ENCODE results near the gene SNAPC2.

The SNAPC2 gene, protein sequence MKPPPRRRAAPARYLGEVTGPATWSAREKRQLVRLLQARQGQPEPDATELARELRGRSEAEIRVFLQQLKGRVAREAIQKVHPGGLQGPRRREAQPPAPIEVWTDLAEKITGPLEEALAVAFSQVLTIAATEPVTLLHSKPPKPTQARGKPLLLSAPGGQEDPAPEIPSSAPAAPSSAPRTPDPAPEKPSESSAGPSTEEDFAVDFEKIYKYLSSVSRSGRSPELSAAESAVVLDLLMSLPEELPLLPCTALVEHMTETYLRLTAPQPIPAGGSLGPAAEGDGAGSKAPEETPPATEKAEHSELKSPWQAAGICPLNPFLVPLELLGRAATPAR

DNA sequence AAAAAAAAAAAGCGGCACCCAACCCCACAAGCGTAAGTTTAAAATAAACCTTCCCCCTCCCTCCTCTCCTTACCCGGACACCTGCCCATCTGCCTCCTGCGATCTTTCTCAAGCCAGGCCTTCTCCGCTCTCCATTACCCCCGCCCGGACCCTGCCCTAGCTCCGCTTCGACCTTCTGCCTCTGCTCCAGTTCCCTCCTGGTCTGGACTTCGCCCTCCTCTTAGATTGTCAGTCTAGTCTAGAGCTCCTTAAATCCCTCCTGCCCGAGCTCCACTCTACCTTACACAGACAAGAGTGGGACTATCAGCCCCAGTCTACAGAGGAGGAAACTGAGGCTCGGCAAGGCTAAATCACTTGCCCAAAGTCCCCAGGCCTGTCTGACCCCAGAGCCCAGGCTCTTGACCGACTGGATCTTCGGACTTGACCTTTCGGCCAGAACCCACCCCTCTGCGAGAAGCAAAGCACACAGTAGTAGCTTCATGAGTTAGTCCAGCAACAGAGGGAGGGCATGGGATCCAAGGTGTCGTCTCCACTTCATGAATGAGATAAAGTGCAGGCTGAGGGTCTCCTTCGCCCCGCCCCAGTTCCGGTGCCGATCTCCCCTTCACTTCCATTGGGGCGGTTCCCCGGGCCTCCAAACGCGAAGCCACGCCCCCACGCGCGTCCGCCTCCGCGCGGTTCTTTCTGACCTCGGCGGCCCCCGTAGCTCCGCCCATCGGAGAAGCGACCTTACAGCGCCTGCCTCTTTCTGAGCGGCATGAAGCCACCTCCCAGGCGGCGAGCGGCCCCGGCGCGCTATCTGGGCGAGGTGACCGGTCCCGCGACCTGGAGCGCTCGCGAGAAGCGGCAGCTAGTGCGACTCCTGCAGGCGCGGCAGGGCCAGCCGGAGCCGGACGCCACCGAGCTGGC, at the start of gene SNAPC2:
TSS of gene SNAPC2 (plus strand) at position 729 of the 909 bp plus-strand sequence. CDS start at position 758, 29 bp downstream.
- peak; percentile 93 for DNase-seq (ENCODE audit: low spot score)

DNA sequence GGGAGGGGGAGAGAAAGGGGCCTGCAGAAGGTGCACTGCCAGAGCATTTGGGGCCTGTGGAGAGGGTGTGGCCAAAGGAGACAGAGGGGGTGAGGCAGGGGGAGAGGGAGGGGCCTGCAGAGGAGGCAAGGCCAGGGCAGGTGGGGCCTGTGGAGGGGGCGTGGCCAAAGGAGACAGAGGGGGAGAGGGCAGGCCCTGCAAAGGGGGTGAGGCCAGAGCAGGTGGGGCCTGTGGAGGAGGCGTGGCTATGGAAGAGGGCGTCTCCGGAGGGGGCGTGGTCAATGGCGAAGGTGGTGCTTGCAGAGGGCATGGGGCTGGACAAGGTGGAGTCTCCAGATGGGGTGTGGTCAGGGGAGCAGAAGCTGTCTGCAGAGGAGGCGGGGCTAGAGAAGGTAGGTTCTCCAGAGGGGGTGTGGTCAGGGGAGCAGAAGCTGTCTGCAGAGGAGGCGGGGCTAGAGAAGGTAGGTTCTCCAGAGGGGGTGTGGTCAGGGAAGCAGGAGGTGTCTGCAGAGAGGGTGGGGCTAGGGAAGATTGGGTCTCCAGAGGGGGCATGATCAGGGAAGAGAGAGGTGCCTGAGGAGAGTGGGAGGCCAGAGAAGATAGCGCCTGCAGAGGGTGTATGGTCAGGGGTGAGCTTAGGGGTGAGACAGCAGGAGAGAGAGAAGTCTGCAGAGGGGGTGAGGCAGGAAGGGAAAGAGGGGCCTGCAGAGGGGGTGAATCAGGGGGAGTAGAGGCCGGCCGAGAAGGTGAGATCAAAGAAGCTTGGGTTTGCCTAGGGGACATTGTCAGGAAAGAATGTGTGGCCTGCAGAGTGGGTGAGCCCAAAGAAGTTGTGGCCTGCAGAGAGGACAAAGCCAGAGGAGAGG, 49.3 kb upstream of the SNAPC2 start:
- no peak for DNase-seq (ENCODE audit: low spot score)

DNA sequence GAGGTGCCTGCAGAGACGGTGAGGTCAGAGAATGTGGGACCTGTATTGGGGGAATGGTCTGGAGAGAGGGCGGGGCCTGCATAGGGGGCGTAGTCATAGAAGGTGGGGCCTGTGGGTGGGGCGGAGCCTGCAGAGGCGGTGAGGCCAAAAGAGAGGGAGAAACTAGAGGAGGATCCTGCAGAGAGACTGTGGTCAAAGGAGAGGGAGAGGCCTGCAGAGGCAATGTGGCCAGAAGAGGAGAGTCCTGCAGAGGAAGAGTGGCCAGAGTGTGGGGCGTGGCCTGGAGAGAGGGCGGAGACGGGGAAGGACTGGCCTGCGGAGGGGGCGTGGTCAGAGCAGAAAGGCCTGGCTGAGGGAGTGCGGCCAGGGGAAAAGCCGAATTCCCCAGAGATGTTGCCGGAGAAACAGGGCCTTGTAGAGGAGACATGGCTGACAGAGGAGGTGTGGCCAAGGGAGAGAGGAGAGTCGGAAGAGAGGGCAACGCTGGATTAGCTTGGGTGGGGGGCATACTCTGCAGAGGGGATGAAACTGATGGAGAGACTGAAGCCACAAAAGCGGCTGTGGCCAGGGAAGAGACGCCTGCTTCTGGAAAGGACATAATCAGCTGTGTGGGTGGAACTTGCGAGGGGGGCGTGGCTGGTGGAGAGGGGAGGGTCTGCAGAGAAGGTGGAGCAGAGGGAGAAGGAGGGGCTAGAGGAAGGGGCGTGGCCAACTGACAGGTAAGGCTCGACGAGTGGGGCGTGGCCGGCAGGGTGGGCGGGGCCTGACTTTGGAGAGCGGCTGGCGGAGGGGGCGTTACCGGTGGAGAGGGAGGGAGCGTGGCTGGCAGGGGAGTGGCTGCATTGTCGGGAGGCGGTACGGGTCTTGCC, 48.5 kb upstream of the SNAPC2 start:
- peak; percentile 94 for DNase-seq (ENCODE audit: low spot score)

DNA sequence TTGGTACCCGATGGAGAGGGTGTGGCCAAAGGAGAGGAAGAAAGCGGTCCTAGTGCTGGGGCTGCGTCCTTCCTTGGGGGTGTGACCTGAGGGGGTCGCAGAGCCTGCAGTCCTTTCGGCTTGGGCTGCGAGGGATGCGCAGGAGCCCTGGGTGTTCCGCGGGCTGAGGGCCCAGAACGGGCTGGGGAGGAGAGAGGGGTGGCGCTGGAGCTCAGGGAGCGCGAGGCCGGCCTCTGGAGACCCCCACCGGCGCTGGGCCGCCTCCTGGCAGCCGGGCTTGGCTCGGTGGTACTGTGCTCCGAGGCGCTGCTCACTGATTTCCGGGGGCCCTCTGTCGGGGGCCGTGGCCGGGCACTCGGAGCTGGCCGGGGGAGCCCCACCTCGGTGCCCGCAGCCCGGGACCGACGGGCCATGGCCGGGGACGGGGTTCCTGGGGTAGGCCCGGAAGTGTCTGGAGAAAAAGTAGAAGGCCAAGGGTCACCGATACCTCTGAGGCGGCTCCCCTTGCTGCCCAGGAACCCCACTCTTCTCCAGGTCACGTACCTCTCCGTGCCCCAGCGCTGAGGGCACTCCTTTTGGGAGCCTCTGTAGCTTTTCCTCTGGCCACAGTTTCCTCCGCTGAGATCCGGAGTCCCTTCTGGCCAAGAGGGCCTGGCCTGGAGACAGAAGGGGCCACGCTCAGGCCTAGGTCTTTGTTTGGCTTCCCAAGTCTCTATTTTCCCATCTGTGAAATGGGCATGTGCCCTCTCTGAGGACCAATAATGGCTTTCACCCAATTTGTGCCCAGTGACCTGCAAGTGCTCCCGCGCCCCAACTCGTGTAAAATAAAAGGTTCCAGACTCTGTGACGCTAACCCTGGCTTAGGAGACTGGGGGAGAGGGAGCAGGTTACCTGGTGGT, 47.6 kb upstream of the SNAPC2 start:
- DNase-seq (ENCODE audit: low spot score): no peak

DNA sequence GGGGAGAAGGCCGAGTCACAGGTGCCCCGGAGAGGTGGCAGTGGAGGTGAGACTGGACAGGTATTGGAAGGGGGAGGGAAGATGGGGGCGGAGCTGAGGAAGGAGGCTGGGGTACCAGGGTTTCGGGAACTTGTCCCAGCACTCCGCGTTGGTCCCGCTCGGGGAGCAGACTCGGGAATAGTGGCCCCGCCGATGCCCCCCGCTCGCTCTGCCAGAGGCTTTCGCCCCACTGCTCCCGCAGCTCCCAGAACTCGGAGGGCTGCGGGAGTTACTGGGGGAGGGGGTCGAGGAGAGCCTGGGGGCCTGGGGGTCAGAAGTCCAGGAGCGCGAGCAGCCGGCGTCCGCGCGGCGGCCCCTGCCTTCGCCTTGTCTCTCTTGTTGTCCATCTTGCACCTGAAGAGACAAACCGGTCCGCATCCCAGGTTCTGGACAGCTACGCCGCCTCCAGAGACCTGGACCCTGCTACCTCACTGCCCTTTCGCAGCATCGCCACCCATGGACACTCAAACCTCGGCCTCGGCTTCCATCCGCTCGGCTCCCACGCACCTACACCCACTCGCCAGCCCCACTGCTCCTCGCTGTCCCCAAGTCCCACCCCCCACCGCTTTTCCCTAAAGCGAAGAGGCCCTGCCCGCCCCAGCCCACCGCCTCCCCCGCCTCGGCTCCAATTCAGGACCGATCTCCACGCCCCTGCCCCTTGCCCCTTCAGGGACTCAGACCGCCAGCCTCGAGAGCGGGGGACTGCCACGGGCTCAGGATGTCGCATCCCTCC, 46.6 kb upstream of the SNAPC2 start:
- DNase-seq (ENCODE audit: low spot score): no peak

DNA sequence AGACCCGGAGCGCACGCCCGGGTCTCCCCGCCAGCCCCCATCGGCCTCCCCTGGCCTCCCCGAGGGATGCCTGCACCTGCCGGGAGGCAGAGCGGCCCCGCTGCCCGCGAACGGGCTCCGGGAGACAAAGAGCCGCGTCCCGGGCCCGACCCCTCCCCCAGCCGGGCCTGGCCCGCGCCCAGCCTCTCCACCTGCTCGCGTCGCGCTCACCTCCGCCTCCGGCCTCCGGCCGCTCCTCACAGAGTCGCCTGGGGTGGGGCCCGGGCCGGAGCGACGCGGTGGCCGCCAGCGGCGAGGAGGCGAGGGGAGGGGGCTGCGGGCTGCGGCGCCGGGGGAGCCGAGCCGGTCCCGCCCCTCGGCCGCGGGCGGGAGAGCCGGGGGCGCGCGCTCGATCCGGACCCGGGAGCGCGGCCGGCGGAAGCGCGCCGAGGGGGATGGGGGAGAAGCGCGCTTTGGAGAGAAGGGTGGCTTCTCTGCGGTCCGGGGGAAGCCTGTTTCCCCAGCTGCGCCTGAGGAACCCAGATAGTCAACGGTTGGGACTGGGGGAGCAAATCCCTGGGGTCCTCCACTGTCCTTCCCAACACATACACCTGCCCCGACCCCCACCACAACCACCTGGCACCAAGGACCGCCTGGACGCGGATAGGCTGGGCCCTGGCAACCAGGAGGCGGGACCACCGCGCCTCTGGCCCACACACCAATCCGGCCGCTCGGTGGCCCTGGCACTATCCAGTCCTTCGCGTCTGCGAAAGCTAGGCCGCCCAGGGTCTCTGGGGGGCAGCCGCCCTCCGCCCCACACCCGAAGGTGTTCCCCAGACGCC, 45.9 kb upstream of the SNAPC2 start, which contains the start of gene PRR36:
TSS of gene PRR36 (minus strand) at position 315 of the 821 bp plus-strand sequence. CDS start 701 bp downstream, outside the sequence.
- DNase-seq (ENCODE audit: low spot score): peak; percentile 56

DNA sequence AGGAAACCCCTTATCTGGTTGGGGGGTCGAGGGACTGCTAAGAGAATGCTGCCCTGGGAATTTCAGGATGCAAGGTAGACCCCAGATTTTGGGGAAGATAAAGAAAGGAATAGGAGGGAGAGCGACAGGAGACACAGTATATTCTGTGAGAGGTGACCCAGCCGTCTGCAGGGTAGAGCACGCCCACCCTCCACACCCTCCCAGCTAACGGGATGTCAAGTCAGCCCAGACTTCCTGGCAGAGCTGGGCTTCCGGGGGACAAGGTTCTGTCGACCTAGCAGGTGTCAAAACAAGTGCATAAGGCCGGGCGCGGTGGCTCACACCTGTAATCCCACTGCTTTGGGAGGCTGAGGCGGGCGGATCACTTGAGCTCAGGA, 45.3 kb upstream of the SNAPC2 start:
- DNase-seq (ENCODE audit: low spot score): no peak

DNA sequence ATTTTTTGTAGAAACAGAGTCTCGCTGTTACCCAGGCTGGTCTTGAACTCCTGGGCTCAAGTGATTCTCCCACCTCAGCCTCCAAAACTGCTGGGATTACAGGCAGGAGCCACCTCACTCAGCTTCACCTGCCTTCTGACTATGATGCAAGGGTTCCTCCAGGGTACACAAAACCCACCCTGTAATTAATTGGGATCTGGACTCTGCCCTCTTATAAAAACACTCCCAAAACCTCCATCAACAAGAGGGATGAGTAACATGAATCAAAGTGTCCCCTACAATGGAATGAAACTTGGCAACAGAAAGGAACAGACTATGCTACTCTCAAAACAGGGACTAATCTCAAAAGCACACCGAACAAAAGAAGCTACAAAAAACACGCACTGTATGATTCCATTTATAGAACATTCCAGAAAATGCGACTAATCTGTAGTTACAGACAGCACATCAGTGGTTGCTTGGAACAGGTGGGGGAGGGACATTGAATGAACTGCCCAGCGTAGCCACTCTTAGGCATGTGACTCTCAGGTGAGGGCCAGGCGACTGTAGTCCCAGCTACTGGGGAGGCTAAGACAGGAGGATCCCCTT, 42.8 kb upstream of the SNAPC2 start:
- no peak for DNase-seq (ENCODE audit: low spot score)

DNA sequence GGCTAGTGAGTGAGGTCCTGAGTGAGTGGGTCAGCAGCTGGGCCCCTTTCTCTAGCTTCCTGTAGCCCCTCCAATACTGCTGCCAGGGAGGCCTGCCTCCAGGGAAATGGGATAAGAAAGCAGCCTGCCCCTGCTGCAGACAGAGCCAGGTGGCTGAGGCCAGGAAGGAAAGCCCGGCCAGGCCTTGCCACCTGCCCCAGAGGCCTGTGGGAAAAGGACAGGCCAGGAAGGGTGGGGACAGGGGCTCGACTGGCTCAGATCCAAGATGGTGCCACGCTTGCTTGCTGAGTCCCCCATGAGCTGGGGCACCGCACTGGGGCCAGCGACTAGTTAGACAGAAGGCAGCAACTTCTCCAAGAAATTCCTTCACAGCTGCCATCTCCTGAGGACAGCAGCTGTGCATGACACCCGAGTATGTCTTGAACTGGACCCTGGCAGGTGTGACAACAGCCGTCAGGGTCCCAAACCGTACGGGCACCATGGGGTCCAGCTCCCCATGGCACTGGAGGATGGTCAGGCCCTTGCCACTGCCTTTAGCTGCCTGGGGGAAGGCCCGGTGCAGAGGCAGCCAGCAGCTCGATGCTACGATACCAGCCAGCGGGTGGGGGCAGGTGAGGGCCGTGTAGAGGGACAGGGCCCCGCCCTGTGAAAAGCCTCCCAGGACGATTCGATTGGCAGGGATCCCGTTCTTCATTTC, 40.9 kb upstream of the SNAPC2 start:
- DNase-seq (ENCODE audit: low spot score): no peak

DNA sequence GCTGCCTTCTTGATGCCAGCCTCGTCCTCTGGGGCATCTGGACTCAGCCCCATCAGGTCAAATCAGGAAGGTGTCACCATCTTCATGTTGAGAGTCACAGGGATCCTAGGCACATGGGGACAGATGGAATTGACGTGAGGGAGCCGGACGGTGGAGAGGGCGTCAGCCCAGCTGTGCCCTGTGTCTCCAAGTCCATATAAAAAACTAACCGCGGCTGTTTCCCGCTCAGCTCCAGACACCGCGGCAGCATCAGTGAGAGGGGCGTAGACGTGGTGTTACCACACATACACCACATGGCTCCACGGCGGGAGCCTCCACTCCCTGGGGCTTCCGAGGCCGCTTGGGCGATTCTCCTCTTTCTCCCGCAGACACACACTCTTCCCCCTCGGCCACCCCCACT, 40.3 kb upstream of the SNAPC2 start:
- no peak for DNase-seq (ENCODE audit: low spot score)

DNA sequence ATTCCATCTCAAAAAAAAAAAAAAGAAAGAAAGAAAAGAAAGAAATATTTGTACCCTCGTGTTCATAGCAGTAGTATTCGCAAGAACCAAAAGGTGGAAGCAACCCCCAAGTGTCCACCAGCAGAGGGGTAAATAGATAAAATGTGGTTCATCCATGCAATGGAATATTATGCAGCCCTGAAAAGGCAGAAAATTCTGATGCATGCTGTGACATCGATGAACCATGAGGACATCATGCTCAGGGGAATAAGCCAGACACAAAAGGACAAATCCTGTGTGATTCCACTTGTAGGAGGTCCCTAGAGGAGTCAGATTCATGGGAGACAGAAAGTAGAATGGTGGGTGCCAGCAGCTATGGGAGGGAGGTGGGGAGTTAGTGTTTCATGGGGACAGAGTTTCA, 38.2 kb upstream of the SNAPC2 start:
- no peak for DNase-seq (ENCODE audit: low spot score)

DNA sequence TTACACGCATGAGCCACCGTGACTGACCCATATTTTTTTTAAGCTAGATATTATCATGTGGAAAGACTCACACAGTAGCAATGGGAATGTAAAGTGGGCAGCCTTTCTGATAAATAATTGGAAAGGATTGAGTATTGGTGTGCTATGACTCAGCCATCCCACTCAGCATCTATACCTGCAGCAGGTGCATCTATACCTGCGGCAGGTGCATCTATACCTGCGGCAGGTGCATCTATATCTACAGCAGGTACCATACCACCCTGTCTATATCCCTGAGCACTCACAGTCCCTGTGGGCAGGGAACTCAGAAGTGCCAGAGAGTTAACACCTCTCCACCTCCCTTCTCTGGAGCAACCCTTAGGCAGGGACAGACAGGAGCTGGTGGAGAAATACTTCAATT, 37.0 kb upstream of the SNAPC2 start:
- DNase-seq (ENCODE audit: low spot score): no peak

DNA sequence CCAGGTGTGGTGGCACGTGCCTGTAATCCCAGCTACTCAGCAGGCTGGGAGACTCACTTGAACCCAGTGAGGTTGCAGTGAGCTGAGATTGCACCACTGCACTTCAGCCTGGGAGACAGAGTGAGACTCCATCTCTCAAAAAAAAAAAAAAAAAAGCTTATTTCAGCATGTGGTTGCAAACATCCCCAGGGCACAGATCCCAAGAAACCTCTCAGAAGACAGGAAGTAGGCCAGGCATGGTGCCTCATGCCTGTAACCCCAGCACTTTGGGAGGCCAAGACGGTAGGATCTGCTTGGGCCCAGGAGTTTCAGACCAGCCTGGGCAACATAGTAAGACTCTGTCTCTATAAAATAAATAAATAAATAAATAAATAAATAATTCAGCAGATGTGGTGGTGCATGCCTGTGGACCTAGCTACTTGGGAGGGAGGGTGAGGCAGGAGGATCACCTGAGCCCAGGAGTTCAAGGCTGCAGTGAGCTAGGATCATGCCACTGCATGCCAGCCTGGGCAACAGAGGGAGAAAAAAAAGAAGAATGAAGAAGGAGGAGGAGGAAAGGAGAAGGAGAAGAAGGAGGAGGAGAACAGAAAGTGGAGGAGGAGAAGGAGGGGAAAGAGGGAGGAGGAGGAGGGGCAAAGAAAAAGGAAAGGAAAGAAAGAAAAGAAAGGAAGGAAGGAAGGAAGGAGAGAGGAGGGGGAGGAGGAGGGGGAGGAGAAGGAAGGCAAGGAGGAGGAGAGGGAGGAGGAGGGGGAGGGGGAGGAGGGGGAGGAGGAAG, 36.2 kb upstream of the SNAPC2 start:
- no peak for DNase-seq (ENCODE audit: low spot score)

DNA sequence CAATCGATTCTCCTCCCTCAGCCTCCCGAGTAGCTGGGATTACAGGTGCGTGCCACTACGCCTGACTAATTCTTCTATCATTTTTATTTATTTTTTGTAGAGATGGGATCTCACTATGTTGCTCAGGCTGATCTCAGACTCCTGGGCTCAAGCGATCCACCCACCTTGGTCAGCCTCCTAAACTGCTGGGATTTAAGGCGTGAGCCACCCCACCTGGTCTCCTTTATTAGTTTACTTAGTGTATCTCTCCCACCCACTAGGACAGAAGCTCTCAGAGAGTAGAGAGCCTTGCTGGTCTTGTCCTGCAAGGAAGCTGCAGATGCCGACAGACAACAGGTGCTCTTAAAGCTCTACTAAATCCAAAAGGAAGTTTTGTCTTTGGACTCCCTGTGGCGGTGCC, 34.3 kb upstream of the SNAPC2 start:
- DNase-seq (ENCODE audit: low spot score): no peak

DNA sequence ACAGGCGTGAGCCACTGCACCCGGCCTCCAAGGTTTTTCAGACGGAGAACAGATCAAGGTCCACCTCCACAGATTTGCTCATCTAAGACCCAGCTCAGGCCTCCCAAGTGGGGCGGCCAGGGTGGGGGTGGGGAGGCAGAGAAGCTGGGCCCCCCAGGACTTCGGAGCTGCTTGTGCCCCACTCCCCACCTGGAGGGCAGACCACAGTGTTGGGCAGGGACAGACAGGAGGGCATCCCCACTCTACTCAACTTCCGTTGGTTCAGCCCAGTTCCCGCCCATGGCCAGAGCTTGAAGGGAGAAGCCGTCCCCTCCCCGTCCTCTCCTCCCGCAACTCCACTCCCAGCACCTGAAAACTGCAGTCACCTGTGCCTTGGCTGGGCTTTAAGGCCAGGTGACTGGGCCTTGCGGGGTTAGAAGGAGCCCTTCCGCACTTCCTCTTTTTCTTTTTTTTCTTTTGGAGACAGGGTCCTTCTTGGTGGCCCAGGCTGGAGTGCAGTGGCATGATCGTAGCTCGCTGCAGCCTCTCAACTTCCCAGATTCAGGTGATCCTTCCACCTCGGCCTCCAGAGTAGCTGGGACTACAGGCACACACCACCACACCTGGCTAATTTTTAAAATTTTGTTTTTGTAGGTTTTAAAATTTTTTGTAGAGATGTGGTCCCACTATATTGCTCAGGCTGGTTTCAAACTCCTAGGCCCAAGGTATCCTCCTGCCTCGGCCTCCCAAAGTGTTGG, 32.6 kb upstream of the SNAPC2 start:
- DNase-seq (ENCODE audit: low spot score): no peak
